ENCODE results near the gene TCF19. TPM values are rescaled to one million over a fixed set of nuclear protein-coding genes. Genes with fewer than 3 reads are reported as not detected.

TCF19 gene
- total RNA-seq, 4 donors from 2014 or later = 1.1 to 4.9 (median 3.6) TPM

DNA sequence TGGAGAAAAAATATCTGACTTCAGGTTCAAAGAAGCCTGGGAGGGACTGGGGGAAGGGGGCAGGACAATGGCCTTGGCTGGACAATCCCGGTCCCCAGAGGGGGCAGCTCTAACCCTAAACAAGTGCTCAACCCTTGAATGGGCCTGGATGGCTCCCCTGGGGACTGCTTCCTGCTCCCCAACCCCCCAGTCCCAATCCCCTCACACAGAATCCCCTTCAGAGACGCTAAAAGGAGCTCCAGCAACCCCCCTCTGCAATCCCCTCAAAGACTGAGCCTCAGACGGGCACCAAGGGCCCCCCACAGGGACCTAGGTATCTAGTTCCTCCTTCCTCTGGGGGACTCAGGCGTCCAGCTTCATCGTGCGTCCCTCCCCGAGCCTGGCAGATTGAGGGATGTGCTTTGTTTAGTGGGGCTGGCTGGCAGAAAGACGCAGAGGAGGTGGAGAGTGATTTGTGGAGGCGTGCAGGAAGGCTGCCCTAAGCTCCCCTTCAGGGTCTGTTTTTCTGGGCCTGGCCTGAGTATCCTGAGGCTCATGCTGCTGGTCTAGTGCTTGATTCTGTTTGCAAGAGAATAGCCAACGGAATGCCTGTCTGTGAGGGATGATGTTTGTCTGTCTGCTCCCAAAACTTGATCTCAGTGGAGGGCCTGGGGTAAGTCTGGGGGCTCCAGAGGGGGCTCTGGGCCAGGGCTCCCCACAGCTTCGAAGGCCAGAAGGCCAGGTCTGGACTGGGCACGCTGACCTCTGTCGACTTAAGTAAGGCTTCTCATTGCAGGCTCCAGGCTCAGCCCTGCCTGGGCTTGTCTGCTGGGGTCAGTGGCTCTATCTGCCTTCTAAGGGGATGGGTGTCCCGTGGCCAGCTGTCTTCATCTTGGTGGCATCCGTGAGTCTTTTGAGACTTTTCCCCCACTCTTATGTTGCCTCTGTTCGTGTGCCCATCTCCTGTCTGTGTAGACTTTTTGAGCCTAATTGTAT is 13.8 kb downstream of the TCF19 start:
- TF ChIP-seq, protein P1, sequence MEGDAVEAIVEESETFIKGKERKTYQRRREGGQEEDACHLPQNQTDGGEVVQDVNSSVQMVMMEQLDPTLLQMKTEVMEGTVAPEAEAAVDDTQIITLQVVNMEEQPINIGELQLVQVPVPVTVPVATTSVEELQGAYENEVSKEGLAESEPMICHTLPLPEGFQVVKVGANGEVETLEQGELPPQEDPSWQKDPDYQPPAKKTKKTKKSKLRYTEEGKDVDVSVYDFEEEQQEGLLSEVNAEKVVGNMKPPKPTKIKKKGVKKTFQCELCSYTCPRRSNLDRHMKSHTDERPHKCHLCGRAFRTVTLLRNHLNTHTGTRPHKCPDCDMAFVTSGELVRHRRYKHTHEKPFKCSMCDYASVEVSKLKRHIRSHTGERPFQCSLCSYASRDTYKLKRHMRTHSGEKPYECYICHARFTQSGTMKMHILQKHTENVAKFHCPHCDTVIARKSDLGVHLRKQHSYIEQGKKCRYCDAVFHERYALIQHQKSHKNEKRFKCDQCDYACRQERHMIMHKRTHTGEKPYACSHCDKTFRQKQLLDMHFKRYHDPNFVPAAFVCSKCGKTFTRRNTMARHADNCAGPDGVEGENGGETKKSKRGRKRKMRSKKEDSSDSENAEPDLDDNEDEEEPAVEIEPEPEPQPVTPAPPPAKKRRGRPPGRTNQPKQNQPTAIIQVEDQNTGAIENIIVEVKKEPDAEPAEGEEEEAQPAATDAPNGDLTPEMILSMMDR (IDR thresholded peaks at IDR 0.05; ENCODE audit: low read depth) = no peak

GRCh38 chr6:31172973-31173384 is 14.6 kb downstream of the TCF19 start:
- TF ChIP-seq, protein P1 (IDR thresholded peaks at IDR 0.05; ENCODE audit: low read depth) = no peak

DNA sequence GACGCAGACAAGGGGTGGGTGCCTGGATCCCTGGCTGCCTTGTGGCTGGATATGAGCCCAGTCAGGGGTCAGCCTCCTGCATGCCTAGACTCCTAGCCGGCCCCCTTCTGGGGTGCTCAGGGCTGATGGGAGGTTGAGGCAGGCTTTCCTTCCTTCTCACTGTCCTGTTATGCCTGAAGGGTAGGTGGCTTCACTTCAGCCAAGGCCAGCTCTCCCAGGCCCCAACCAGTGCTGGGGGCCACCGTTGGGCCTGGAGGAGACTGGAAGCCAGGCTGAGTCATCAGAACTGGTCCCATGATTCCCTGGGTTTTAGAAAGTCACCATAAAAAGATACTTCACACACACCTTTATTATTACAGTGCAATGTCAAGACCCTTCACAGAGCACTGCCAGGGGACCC is 15.0 kb downstream of the TCF19 start:
- TF ChIP-seq, protein P1 (IDR thresholded peaks at IDR 0.05; ENCODE audit: low read depth) = no peak

DNA sequence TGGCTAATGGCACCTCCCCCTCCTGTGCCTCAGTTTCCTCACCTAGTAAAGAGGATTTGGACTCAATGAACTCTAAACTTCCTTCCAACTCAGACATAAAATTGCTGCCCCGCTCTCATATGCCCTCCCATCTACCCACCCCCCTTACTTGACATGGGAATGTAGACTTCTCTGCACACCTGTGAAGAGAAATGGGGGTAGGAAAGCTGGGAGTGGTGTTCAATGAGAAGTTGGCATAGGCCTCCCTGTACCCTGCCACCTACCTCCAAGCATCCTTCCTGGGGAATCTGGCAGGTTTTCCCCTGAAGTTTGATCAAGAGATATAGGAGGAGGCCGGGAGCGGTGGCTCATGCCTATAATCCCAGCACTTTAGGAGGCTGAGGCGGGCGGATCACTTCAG is 16.0 kb downstream of the TCF19 start:
- TF ChIP-seq, protein P1 (IDR thresholded peaks at IDR 0.05; ENCODE audit: low read depth) = no peak

- TF ChIP-seq, protein P1 (IDR thresholded peaks at IDR 0.05; ENCODE audit: low read depth) = no peak
These were observed 17.6 kb downstream of the TCF19 start for GRCh38 chr6:31175971-31176370.

- TF ChIP-seq, protein P1 (IDR thresholded peaks at IDR 0.05; ENCODE audit: low read depth) = no peak
These were observed 20.0 kb downstream of the TCF19 start for GRCh38 chr6:31178143-31179041.

DNA sequence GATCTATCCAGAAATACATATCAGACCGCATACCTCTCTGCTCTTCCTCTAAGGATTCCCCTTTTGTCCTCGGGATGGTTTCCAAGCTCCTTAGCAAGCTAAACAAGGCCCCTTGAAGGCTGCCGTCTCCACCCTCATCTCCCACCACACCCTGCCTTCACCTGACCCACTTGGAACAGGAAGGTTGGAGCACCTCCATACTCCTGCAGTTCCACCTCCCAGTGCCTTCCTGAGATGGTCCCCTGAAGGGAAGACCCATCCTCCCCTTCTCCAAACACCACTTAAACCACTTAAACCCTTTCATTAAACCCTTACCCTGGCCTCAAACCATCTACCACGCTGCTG is 20.6 kb downstream of the TCF19 start:
- TF ChIP-seq, protein P1 (IDR thresholded peaks at IDR 0.05; ENCODE audit: low read depth) = no peak
